HG03565 (cell line): ENCODE measurements around the gene HEXD.
"Not testable (repeated sequence)": the region's sequence is repeated elsewhere in the genome, so short reads cannot be mapped to it uniquely, and the experiment has no call there.

Experiments used
- ATAC-seq: cut with Tn5 transposase; IDR thresholded peaks from one replicate; pipeline ENCODE4 v1.9.1; 2021; ENCODE audit warnings: mild to moderate bottlenecking, moderate library complexity; ENCODE audit not compliant: unreplicated experiment

Gene HEXD

GRCh38 chr17:82457073-82457928, 39.2 kb downstream of the HEXD start:
- no peak for ATAC-seq

GRCh38 chr17:82457929-82458178, 39.7 kb downstream of the HEXD start:
- no peak for ATAC-seq

DNA sequence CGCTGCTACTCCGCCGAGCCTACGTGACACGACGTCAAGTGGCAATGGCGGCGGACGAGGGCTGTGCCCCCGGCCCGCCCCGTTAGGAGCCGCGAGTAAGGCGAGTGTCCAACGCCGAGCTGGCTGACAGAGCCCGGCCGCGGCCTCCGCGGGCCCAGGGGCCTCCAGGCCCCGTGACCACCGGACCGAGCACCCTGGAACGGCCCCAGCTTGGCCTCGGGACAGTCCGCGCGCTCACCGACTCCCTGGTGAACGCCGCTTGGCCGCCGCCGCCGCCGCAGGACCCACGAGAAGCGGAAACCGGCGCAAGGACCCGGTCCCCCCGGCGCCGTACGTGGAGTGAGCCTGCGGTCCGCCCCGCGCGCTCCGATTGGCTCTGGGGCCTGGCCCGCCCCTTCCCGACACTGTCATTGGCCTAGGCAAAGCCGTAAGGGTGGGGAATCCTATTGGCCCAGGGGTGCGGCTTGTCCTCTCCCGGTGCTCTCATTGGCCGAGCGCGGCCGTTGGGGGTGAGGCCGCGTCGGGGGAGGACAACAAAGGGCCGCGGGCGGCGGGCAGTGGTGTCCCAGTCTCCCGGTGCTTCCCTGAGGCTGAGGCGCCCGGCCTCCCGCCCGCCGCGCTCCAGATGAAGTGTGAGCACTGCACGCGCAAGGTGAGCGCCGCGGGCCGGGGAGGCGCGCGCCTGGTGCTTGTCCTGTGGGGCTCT, 40.2 kb downstream of the HEXD start, which contains the start of gene NARF:
NARF (plus strand) TSS at position 563 of the 706 bp plus-strand sequence; CDS start at position 626, 63 bp downstream.
- ATAC-seq, result peak; percentile 84

DNA sequence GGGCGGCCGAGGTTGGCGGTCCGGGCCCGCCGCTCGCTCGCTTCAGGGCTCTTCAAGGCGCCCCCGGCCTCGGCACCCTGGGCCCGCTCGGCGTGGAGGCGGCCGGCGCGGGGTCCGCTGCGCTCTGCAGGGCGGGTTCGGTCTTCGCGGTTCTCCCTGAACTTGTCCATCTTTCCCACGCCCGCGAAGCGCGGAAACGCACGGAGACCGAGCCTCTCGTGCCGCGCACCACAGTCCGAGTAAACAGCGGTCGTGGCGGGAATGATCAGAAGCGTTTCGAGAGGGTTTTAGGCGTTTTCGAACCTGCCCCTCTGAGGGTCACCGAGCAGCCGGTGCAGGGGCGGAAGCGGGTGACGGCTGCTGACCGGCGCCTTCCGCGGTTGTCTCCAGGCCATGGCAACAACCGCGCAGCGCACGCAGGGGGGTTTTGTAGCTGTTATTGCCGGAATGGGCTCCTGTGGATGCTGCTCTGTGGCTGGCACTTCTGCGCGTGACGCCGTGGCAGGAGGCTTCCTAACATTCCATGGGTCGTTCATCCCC, 40.8 kb downstream of the HEXD start:
- no peak for ATAC-seq

DNA sequence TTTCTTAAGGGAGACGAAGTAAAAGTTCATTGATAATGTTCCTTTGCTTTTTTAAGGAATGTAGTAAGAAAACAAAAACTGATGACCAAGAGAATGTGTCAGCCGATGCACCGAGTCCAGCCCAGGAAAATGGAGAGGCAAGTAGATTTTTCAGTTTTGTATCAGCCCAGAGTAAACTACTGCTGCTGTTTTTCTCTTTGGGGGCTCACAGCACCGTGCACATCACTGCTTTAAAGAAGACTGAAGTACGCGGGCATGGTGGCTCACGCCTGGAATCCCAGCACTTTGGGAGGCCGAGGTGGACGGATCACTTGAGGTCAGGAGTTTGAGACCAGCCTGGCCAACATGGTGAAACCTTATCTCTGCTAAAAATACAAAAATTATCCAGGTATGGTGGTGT, 41.8 kb downstream of the HEXD start:
- ATAC-seq, result not testable (repeated sequence)

DNA sequence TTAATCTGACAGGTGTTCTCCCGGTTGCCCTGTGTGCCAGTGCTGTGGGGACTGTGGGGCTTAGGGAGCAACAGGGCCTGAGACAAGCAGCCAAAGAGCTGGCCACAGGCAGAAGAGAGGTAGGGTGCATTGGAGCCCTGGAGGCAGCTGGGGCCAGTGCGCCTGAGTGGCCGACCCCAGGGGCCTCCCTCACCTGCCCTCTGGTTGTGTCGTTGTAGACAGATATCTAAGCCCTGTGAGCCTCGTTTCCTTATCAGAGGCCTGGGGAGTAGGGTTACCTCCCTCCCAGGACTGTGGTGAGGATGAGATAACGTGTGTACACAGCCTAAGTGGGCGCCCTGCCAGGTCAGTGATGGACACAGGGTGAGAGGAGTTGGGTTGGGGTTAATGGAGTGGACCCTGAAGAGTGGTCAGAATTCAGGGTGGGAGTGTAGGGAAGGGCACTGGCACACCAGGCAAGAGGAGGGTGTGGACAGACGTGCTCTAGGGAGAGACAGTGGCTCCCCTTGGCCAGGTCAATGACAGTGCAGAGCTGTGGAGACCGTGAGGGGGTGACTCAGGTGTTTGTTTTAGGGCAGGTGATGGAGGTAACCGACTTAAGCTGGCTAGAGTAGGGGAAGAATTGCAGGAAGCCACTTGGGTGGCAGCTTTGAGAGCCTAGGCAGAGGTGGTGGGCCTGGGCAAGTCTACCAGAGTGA, 43.8 kb downstream of the HEXD start:
- no peak for ATAC-seq

GRCh38 chr17:82463391-82463790, 45.2 kb downstream of the HEXD start:
- ATAC-seq, result no peak

- no peak for ATAC-seq
These were observed 45.9 kb downstream of the HEXD start for GRCh38 chr17:82463925-82464566.

DNA sequence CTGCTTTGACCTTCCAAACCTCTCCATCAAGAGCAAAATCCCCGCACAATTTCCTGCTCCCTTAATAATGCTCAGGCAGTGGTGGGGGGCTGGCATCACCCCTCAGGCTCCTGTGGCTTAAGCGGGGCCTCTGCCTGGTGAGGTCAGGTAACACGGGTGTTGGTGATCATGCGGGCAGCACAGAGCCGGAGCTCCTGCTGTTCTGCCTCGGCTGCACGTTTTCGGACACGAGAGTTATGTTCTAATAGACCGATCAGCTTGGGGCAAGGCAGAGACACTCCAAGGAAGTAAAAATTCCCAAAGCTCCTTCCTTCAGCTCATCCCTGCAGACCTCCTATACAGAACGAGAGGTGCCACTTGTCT, 46.4 kb downstream of the HEXD start:
- no peak for ATAC-seq

GRCh38 chr17:82465023-82465603, 47.0 kb downstream of the HEXD start:
- ATAC-seq, result no peak

DNA sequence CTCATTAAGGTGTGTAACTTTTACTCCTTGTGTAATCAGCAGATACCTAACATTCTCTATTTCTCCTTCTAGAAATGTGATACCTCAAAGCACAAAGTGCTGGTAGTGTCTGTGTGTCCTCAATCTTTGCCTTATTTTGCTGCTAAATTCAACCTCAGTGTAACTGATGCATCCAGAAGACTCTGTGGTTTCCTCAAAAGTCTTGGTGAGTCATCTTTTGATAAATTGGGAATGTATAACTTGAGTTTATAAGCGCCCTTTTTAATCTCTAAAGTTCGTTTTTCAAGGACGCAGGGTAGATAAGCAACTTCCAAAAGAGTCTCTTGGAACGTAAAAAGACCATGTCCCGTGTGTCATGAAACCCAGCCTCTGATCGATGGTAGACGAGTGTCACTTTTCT, 50.5 kb downstream of the HEXD start:
- ATAC-seq, result no peak

DNA sequence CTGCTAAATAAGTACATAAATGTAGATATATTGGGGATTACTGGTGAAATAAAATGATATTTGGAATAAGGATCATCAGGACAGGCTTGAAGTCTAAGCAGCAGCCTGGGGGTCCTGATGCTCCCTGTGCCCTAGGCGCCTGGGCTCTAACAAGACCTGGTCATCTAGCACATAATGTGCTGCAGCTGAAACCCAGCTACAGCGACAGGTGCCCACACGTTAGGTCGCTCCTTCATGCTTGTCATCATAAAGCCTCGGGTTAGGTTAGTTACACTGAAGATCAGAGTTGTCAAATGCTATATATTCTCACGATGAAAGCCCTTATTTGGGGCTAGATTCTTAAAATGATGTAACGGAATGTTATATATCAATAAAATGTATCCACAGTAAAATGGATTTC, 51.9 kb downstream of the HEXD start:
- no peak for ATAC-seq

- ATAC-seq, result no peak
These were observed 56.3 kb downstream of the HEXD start for GRCh38 chr17:82474223-82475010.

DNA sequence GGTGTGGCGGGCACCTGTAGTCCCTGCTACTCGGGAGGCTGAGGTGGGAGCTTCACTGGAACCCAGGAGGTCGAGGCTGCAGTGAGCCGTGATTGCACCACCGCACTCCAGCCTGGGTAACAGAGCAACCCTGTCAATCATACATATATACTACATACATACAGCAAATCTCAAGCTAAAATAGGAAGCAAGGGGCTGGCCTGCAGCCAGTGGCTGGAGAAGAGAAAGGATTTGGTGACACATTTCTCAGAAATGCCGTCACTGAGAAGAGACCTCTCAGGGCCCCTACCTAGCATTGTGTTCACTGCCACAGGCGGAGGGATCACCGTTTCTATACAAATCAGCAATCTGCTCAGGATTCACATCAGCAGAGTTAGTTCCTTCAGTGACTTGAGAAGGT, 57.3 kb downstream of the HEXD start:
- no peak for ATAC-seq

- no peak for ATAC-seq
These were observed 59.8 kb downstream of the HEXD start for GRCh38 chr17:82477934-82478333.

DNA sequence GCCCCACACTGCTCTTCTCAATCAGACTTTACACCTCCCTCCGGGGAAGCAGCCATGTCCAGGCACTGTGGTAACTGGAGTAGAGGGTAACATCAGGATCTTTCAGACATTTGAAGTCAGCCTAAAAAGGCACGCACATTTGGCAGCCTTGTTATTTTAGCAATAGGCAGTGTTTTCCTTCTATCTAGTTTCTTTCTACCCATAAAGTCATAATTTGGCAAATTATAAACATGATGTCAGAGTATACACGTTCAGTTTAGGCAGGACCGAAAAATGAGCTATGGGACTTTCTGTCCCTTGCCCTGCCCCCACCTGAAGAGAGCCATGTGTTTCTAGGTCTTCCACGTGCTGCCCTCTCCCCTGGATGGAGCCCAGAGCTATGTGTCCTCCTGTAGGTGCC, 61.5 kb downstream of the HEXD start:
- no peak for ATAC-seq

GRCh38 chr17:82480318-82480717, 62.2 kb downstream of the HEXD start:
- ATAC-seq, result no peak

GRCh38 chr17:82483204-82483660, 65.1 kb downstream of the HEXD start:
- no peak for ATAC-seq

- ATAC-seq, result no peak
These were observed 65.7 kb downstream of the HEXD start for GRCh38 chr17:82483836-82484235.
